IPS-15b (cell line): ENCODE data around the gene CAPN11.

Experiments
- H3K27me3 ChIP-seq: one replicate; pipeline ENCODE4 v1.6.1; 2013; ENCODE audit warnings: low read length; ENCODE audit not compliant: control insufficient read depth, insufficient read depth
- H3K36me3 ChIP-seq: one replicate; pipeline ENCODE4 v1.6.1; 2013; ENCODE audit warnings: low read length; ENCODE audit not compliant: control insufficient read depth, insufficient read depth
- H3K4me1 ChIP-seq: one replicate; pipeline ENCODE4 v1.6.1; 2013; ENCODE audit warnings: mild to moderate bottlenecking, low read length; ENCODE audit not compliant: control insufficient read depth, insufficient read depth
- H3K4me3 ChIP-seq: one replicate; pipeline ENCODE4 v1.5.1; 2013; ENCODE audit warnings: low read depth, low read length
- H3K9ac ChIP-seq: one replicate; pipeline ENCODE4 v1.6.1; 2013; ENCODE audit warnings: low read depth, mild to moderate bottlenecking, low read length
- H3K9me3 ChIP-seq: one replicate; pipeline ENCODE4 v1.6.1; 2013; ENCODE audit warnings: mild to moderate bottlenecking, low read length; ENCODE audit not compliant: control insufficient read depth, insufficient read depth

Gene CAPN11

DNA sequence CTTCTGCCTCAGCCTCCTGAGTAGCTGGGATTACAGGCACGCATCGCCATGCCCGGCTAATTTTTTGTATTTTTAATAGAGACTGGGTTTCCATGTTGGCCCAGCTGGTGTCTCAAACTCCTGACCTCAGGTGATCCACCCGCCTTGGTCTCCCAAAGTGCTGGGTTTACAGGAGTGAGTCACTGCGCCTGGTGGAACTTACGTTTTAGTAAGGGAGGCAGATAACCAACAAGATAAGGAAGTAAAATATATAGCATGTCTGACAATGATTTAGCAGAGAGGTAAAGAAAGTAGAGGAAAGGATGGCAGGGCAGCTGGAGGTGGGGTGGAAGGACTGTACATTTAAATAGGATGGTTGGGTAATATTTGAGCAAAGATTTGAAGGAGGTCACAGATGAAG lies 45.3 kb downstream of the CAPN11 start:
- no peaks in the 10 kb centered on the region for H3K36me3 ChIP-seq
- no peak overlapping the region for H3K4me3 ChIP-seq
- no peaks in the 10 kb centered on the region for H3K9me3 ChIP-seq
- H3K9ac ChIP-seq = no peak overlapping the region
- H3K27me3 ChIP-seq = no peaks in the 10 kb centered on the region
- peaks cover 26% of the 10 kb centered on the region for H3K4me1 ChIP-seq

DNA sequence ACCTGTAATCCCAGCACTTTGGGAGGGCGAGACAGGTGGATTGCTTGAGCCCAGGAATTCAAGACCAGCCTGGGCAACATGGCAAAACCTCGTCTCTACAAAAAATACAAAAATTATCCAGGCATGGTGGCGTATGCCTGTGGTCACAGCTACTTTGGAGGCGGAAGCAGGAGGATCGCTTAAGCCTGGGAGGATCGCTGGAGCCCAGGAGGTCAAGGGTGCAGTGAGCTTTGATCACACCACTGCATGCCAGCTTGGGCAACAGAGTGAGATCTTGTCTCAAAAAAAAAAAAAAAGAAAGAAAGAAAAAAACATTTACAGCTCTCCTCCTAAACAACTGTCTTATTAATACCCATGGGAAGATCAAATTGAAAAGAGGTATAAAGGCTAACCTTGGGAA lies 49.3 kb downstream of the CAPN11 start:
- Histone ChIP-seq H3K9ac (no peak overlapping the region), H3K9me3 (no peaks in the 10 kb centered on the region), H3K27me3 (no peaks in the 10 kb centered on the region)

GRCh38 chr6:44211284-44211683 lies 52.7 kb downstream of the CAPN11 start:
- Histone ChIP-seq H3K9ac (no peak overlapping the region), H3K4me1 (peaks cover 8% of the 10 kb centered on the region), H3K4me3 (no peak overlapping the region), H3K36me3 (no peaks in the 10 kb centered on the region), H3K9me3 (no peaks in the 10 kb centered on the region), H3K27me3 (no peaks in the 10 kb centered on the region)

More for the DNA sequence above, 49.3 kb downstream of the CAPN11 start:
- Histone ChIP-seq H3K4me3 (no peak overlapping the region), H3K4me1 (peaks cover 12% of the 10 kb centered on the region), H3K36me3 (no peaks in the 10 kb centered on the region)

- Histone ChIP-seq H3K4me1 (peaks cover 19% of the 10 kb centered on the region), H3K27me3 (no peaks in the 10 kb centered on the region)
These were observed 55.7 kb downstream of the CAPN11 start for GRCh38 chr6:44214307-44214706.

GRCh38 chr6:44216677-44217331 lies 58.2 kb downstream of the CAPN11 start, which contains the start of gene MYMX:
Gene MYMX (plus strand): TSS chr6:44216926. CDS start chr6:44217472, 546 bp downstream.
- no peaks in the 10 kb centered on the region for H3K27me3 ChIP-seq
- H3K4me1 ChIP-seq = peaks cover 25% of the 10 kb centered on the region
- no peaks in the 10 kb centered on the region for H3K36me3 ChIP-seq
- no peaks in the 10 kb centered on the region for H3K9me3 ChIP-seq
- peak within 1 kb of the TSS; percentile 12 for H3K4me3 ChIP-seq
- H3K9ac ChIP-seq = no peak within 1 kb of the TSS

More at GRCh38 chr6:44214307-44214706, 55.7 kb downstream of the CAPN11 start:
- H3K4me3 ChIP-seq = no peak overlapping the region
- H3K9me3 ChIP-seq = no peaks in the 10 kb centered on the region
- no peaks in the 10 kb centered on the region for H3K36me3 ChIP-seq
- H3K9ac ChIP-seq = no peak overlapping the region

- H3K9ac ChIP-seq = no peak overlapping the region
- peaks cover 26% of the 10 kb centered on the region for H3K4me1 ChIP-seq
- no peak overlapping the region for H3K4me3 ChIP-seq
- no peaks in the 10 kb centered on the region for H3K9me3 ChIP-seq
- H3K27me3 ChIP-seq = no peaks in the 10 kb centered on the region
- H3K36me3 ChIP-seq = no peaks in the 10 kb centered on the region
These were observed 58.9 kb downstream of the CAPN11 start for GRCh38 chr6:44217332-44218143.

- H3K9ac ChIP-seq = peak overlapping the region; percentile 85
- H3K9me3 ChIP-seq = no peaks in the 10 kb centered on the region
- peaks cover 26% of the 10 kb centered on the region for H3K4me1 ChIP-seq
- peak overlapping the region; percentile 64 for H3K4me3 ChIP-seq
- H3K27me3 ChIP-seq = no peaks in the 10 kb centered on the region
- H3K36me3 ChIP-seq = no peaks in the 10 kb centered on the region
These were observed 60.6 kb downstream of the CAPN11 start for GRCh38 chr6:44219053-44219814.

- Histone ChIP-seq H3K36me3 (no peaks in the 10 kb centered on the region), H3K27me3 (no peaks in the 10 kb centered on the region), H3K4me1 (peaks cover 29% of the 10 kb centered on the region), H3K4me3 (peak overlapping the region; percentile 31), H3K9ac (no peak overlapping the region), H3K9me3 (no peaks in the 10 kb centered on the region)
These were observed 61.5 kb downstream of the CAPN11 start for GRCh38 chr6:44219815-44220784.

GRCh38 chr6:44220913-44221290 lies 62.3 kb downstream of the CAPN11 start:
- Histone ChIP-seq H3K4me1 (peaks cover 35% of the 10 kb centered on the region), H3K4me3 (no peak overlapping the region), H3K27me3 (no peaks in the 10 kb centered on the region), H3K9ac (no peak overlapping the region), H3K36me3 (no peaks in the 10 kb centered on the region), H3K9me3 (no peaks in the 10 kb centered on the region)

DNA sequence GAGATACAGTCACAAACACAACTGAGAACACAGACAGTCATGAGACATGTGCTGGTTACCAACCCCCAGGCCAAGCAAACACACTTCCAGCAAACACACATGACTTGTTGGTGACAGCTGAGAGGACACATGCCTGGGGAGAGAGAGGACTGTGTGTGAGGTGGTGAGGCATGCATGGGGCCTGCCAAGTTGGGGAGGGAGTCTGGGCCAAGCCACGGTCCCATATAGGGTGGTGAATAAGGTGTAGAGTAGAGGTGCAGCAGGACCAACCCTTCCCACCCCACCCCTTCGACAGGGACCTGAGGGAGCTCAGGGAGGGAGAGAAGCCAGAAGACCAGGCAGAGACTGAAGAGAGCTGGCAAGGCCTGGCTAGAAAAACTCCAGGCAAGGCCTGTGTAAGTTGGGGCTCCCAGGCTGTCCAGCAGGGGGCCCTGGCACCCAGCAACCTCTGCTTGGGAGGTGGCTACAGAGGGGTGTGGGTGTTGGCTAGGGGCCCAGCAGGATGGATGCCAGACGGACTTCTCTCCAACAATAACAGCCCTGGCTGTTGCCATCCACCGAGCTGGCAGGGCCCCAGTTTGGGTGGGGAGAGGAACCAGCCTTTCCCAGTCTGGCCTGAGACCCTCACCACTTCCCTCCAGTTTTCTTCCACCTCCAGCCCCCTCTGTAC lies 62.8 kb downstream of the CAPN11 start:
- Histone ChIP-seq H3K36me3 (no peaks in the 10 kb centered on the region), H3K4me3 (no peak overlapping the region), H3K9me3 (no peaks in the 10 kb centered on the region), H3K4me1 (peaks cover 37% of the 10 kb centered on the region), H3K27me3 (no peaks in the 10 kb centered on the region), H3K9ac (no peak overlapping the region)
